NCI-H2196 treated with DMSO at 0.1 percent for 48 hours (cell line): Measurements from ENCODE around the gene ITGB2.

Source experiments
- DNase-seq: peaks from one replicate; lab custom pipeline; 2025; ENCODE audit not compliant: unreplicated experiment; lab: John Stamatoyannopoulos, UW

ITGB2 gene

DNA sequence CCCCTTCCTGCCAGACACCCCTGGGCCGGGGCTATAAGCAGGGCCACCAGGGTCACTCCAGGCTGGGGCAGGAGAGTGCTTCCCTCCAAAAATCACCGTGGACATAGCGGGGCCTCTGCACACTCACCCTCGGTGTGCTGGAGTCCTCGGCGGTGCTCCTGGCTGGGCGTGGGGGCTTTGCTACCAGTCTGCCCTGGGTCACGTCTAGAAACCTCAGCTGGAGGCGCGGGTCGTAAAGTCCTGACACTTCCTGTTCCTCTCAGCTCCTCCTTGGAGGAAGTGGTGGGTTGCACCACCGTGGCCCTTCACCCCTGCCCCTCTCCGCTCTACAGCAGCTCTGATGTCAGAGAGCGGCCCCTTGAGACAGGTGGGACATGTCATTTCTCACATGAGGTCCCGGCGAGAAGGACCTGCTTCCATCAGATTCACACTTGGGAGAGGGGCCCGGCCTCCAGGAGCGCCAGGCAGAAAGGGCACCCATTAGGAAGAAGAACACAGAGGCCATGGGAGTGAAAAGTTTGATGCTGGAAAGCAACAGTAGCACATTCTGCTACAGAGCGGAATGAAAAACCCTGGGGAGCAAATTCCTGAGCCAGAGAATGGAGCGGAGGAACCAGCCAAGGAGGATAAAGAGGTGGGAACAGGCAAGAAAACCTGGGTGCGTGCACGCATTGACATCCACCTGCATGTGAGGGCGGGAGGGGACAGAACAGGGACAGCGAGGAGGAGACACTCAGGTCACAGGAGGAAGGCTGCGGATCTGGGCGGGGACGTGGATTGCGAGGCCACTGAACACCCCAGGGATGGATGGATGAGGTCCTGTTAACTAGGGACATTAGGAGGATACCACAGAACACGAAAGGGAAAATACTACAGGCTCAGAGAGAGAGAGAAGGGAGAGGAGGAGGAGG, at the start of gene ITGB2:
ITGB2 (minus strand) TSS at position 206 of the 911 bp plus-strand sequence. CDS start 10,117 bp downstream, outside the sequence.
- DNase-seq = no peak

- DNase-seq = no peak
Measured at GRCh38 chr21:44969931-44970755, 49.4 kb upstream of the ITGB2 start.

DNA sequence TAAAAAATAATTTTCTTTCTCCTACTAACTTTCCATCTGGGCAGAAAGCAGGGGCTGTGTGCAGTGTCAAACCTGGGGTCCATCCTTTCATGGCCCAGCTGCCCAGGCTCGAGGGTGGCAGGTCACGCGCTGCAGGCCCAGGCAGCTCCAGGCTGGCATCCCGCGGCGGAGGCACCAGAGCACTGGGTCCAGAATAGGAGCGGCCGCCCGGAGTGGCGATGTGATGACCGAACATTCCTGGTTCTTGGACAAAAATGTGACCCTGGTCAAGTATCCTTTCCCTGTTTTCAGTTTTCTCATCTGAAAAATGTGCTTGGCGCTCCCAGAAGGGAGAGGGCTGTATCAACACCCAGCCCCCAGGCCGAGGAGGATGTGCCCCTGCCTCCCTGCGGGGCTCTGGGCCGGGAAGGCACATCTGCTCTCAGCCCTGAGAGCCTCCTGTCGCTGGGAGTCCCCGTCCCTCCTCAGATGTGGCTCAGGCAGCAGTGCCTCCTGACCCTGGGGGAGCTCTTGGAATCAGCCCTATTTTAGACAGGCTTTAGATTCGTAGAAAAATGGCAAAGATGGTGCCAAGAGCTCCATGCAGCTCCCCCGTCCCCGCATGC, 48.5 kb upstream of the ITGB2 start:
- no peak for DNase-seq

GRCh38 chr21:44967082-44968047, 46.7 kb upstream of the ITGB2 start:
- no peak for DNase-seq

DNA sequence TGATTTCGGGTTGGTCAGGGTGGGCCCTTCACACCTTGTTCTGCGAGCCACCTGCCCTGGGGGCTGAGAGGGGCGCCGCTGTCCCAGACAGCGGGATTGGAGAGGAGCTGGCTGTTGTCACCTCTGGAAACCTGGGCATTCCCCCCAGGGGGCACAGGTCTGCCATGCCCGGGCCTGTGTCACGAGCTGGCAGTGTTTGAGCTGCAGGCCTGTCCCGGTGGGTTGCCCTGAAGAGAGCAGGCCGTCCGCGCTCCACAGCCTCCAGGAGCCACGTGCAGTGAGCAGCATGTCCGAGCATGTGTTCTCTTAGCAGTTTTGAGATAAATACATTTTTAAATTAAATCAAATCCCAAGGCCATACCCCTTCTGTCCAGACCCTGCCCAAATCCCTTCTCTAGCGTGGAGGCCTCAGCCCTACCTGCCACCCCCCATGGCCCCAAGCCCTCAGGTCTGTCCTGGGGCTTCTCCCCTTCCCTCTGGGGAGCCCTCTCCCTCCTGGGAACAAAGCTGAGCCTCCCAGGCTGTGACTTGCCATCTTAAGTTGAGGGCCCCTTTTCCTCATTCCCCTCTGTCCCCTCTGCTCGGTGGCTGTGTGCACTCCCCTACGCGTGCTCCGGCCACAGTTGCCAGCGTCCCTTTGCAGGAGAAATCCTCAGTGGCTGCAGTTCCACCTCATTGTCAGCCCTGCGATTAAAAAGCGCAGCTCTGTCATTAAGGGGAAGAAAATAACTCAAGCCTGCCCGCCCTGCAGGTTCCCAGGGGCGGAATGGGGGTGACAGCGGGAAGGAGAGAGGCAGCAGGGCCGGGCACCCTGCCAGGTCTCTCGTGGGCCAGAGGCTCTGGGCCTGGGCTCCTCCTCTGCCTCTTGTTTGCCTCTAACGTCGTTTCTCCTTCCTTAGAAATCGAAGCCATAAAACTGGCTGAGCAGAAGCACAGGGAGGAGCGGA, 45.7 kb upstream of the ITGB2 start:
- DNase-seq = no peak

GRCh38 chr21:44965251-44966022, 44.7 kb upstream of the ITGB2 start:
- no peak for DNase-seq

DNA sequence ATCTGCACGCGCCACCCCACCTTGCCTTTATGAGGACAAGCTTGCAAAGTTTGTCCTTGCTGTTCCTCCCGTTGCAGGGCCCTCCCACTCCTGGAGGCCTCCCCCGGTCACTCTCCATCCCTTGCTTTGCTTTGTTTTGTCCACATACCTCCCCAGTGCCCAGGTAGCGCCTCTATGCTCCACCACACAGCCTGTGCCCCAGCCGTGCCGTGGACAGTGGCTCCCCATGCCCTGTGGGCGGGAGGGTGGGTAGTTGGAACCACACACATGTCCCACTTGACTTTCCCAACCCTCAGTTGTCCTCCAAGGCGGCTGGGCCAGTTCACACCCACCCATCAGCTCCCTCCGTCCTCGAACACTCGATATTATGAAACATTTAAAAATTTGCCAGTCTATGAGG, 43.7 kb upstream of the ITGB2 start:
- DNase-seq = no peak

GRCh38 chr21:44962403-44962966, 41.8 kb upstream of the ITGB2 start:
- no peak for DNase-seq

DNA sequence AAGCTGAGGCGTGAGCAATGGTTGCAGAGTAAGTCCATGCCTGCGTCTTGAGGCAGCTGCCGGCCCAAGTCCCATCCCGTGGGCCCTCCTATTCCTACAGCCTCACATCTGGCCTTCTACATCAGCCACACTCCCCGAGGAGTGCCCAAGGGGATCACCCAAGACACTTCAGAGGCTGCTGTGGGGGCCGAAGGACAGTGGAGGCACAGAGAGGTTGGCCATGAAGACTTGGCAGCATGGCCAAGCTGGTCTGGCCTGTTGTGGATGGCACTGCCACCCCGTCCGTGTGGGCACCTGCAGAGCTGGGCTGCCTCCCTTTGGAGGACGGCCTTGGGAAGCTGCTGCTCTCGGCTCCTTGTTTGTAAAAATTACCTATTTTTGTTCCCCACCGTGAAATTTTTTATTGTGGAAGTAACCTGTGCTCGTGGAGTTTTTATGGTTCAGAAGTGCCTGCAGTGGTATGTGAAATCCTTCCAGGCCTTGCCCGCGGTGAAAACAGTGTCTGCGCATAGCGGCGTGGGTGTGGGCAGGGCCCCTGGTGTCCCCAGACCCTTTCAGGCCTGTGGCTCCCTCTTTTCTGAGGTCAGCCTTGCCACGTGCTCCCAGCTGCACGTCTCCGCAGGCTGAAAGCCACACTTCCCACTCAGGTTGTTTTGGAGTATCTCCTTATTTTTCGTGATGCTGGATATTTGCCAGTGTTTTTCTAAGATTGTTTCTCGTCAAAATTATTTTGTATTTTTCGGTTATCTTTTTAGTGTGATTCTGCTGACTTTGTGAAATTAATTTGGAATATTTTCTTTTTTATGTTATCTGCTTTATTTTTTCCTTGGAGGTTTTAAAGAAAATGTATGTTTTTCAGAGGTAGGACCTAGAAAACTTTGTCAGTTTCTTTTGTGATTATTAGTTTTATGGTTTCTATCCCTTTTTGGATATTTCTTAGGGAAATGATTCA, 39.7 kb upstream of the ITGB2 start:
- DNase-seq = no peak

GRCh38 chr21:44959376-44960091, 38.8 kb upstream of the ITGB2 start:
- DNase-seq = no peak

DNA sequence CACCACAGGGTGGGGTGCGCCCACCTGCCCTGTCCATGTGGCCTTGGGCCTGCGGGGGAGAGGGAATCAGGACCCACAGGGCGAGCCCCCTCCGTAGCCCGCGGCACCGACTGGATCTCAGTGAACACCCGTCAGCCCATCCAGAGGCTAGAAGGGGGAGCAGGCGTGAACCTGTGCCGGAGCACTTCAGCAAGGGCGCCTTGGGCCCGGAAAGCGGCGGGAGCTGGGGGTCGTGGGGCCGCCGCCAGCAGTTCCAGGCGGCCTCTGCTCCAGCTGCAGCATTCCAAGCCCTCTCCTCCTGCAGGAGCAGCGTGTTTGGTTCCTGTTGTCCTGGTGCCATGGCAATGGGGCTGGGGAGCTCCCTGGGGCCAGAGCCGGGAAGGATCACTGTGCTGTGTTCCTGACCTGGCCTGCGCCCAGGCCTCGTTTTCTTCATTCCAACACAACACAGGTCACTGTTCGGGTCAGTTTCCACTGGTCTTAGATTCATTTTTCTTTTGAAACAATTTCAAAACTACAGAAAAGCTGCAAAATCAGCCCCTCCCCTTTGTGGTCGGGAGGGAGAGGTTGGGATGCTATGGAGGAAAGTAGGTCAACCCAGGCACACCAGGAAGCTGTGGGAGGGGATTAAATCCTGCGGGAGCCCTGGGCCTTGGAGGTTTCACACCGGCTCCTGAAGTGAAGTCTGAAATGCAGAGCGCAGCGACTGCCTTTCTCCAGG, 37.9 kb upstream of the ITGB2 start:
- DNase-seq = no peak

GRCh38 chr21:44957901-44958451, 37.3 kb upstream of the ITGB2 start:
- DNase-seq = no peak

- DNase-seq = no peak
Measured at GRCh38 chr21:44957047-44957831, 36.5 kb upstream of the ITGB2 start.

DNA sequence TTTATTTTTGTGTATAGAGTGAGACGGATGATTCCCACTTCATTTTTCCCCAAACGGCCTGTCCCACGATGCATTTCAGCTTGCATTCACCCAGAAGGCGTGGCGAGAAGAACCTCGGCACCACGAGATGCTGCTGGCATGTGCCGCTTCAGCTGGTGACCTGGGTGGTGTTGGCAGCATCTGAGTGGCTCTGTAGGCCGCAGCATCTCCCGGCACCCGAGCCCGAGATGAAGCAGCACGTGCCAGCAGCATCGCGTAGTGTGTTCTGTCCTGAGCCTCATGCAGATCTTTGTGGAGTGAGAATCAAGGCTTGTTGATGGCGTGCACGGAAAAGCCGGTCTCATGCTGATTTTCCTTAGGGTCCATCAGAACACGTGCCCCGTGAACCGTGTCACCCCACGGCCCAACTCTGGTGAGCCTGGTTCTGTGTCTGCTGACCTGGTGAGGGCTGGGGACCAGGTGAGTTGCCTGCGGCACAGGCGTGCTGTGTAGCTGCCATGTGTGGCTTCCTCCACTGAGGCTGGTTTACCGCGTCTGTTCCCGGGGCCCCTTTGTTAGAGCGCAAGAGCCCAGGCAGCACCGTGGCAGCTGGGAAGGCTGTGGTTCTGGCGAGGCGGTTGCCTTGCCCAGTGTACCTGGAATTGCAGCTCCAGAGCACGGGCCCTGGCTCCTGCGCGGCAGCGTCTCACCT, 35.8 kb upstream of the ITGB2 start:
- no peak for DNase-seq
